CD4-positive, alpha-beta T cell (primary cell): ENCODE measurements around the gene SCG3. TPM values are rescaled to one million over a fixed set of nuclear protein-coding genes. Genes with fewer than 3 reads are reported as not detected.

Source experiments
- ATAC-seq: fragments of 200-7000 bp; cut with Tn5 transposase; one replicate; pipeline ENCODE4 v1.10.0; 2022; ENCODE audit warnings: mild to moderate bottlenecking; ENCODE audit not compliant: poor library complexity
- CTCF ChIA-PET: fragments of 350-600 bp; sonication (Branson Sonifier 250); formaldehyde crosslinking; loops from one replicate; lab custom pipeline; 2021; ENCODE audit warnings: antibody characterized with exemption, inconsistent platforms; lab: Charles Lee
- POLR2A ChIA-PET: fragments of 350-600 bp; sonication (Branson Sonifier 250); formaldehyde crosslinking; loops from one replicate; lab custom pipeline; 2021; ENCODE audit warnings: antibody characterized with exemption, inconsistent platforms; lab: Charles Lee
- DNase-seq, 14 experiments: peaks; one replicate each; pipeline ENCODE4 v3.0.0-alpha.2; 2013 to 2020; ENCODE audit warnings: mixed read lengths in 2 of 14
- H3K27ac ChIP-seq, 2 donors: one replicate each; pipeline versions ENCODE4 v1.5.1 to v1.7.0; 2013; ENCODE audit warnings: low read length in 2 of 2, low read depth in 1 of 2, mild to moderate bottlenecking in 1 of 2
- H3K27me3 ChIP-seq, 2 experiments: 1 replicate in 1 of 2; 2 replicates in 1 of 2; pipeline versions ENCODE4 v1.6.1 to v1.7.0; 2013; ENCODE audit warnings: low read length in 2 of 2, control low read depth in 1 of 2, mild to moderate bottlenecking in 1 of 2, moderate library complexity in 1 of 2; ENCODE audit not compliant: insufficient read depth in 2 of 2, control insufficient read depth in 1 of 2
- H3K36me3 ChIP-seq: one replicate; pipeline ENCODE4 v1.6.1; 2013; ENCODE audit warnings: low read length, control low read depth; ENCODE audit not compliant: insufficient read depth
- H3K4me1 ChIP-seq: one replicate; pipeline ENCODE4 v1.6.1; 2013; ENCODE audit warnings: low read length, control low read depth; ENCODE audit not compliant: insufficient read depth
- H3K4me3 ChIP-seq: one replicate; pipeline ENCODE4 v1.5.1; 2013; ENCODE audit warnings: mild to moderate bottlenecking, low read length, moderate library complexity
- H3K9me3 ChIP-seq, 2 experiments: 1 replicate in 1 of 2; 2 replicates in 1 of 2; pipeline versions ENCODE4 v1.6.1 to v1.7.0; 2013; ENCODE audit warnings: low read length in 2 of 2, mild to moderate bottlenecking in 2 of 2, control low read depth in 1 of 2, moderate library complexity in 1 of 2; ENCODE audit not compliant: control insufficient read depth in 1 of 2, insufficient read depth in 1 of 2
- H3K27ac Mint-ChIP-seq: one replicate; pipeline ENCODE4 v1.8.0; 2020; ENCODE audit warnings: mixed read lengths
- H3K27me3 Mint-ChIP-seq: one replicate; pipeline ENCODE4 v1.8.0; 2021; ENCODE audit warnings: mixed read lengths
- H3K36me3 Mint-ChIP-seq: one replicate; pipeline ENCODE4 v1.8.0; 2021; ENCODE audit warnings: low read depth, mixed read lengths
- H3K4me1 Mint-ChIP-seq: one replicate; pipeline ENCODE4 v1.8.0; 2021; ENCODE audit warnings: low read depth, mixed read lengths
- H3K4me3 Mint-ChIP-seq: one replicate; pipeline ENCODE4 v1.8.0; 2020; ENCODE audit warnings: mild to moderate bottlenecking, mixed read lengths
- H3K9me3 Mint-ChIP-seq: one replicate; pipeline ENCODE4 v1.8.0; 2020; ENCODE audit warnings: mixed read lengths
- CTCF ChIP-seq: fragments of 200-600 bp; IDR thresholded peaks from one replicate; pipeline ENCODE4 v1.8.0; 2022; ENCODE audit warnings: antibody characterized with exemption, mild to moderate bottlenecking
- intact Hi-C, 2 experiments: fragments of 100-400 bp; cut with DNase I in 1 of 2; cut with micrococcal nuclease in 1 of 2; formaldehyde crosslinking; loops; one replicate each; pipeline versions ENCODE4 v1.15.1 to v1.9.0; 2023 to 2025; cut with DNase I, micrococcal nuclease
- total RNA-seq, 174 experiments: library from RNA in 2 of 174; stranded (reverse) in 2 of 174; gene quantifications; one replicate each; pipeline ENCODE4 v1.2.3 and lab custom pipeline; 2021 to 2026

Gene SCG3
- total RNA-seq, 2 experiments from 2014 or later = not detected

- Mint-ChIP-seq H3K36me3 (no peaks in the 10 kb centered on the region), H3K27me3 (no peaks in the 10 kb centered on the region), H3K27ac (no peak overlapping the region), H3K4me3 (peak overlapping the region; percentile 88), H3K4me1 (peaks cover 51% of the 10 kb centered on the region), H3K9me3 (no peaks in the 10 kb centered on the region)
- Histone ChIP-seq H3K27me3 (no peaks in the 10 kb centered on the region), H3K4me1 (peaks cover 15% of the 10 kb centered on the region), H3K36me3 (no peaks in the 10 kb centered on the region), H3K4me3 (peak overlapping the region; percentile 63), H3K9me3 (no peaks in the 10 kb centered on the region), H3K27ac (no peak overlapping the region)
- ATAC-seq = peak; percentile 43
- peak in 3 of 14 experiments; percentile 21 to 42 (median 25) for DNase-seq
- intact Hi-C loops = loop anchor here (2.0 kb wide), 2 partner anchors 13 to 21 kb away; no protein-coding TSS in a partner anchor
- TF ChIP-seq CTCF = no peak
- ChIA-PET POLR2A (interaction anchor here (0.6 to 6.4 kb wide), 5 partner anchors 15 to 165 kb away, joined by 3 to 45 read pairs (median 4); partner anchors contain the start of genes LYSMD2, SCG3 and TMOD3), CTCF (interaction anchor here (0.9 to 1.3 kb wide), 2 partner anchors 24 to 102 kb away, joined by 3 to 6 read pairs; no protein-coding TSS in a partner anchor)
Observed at GRCh38 chr15:51751697-51752683, 70.7 kb downstream of the SCG3 start.

GRCh38 chr15:51752888-51753287 lies 71.6 kb downstream of the SCG3 start:
- intact Hi-C loops = loop anchor here in 1 of 2 experiments (2.0 kb wide), 1 partner anchor 14 kb away; no protein-coding TSS in a partner anchor
- TF ChIP-seq CTCF = no peak
- Histone ChIP-seq H3K27me3 (no peaks in the 10 kb centered on the region), H3K4me3 (no peak overlapping the region), H3K27ac (no peak overlapping the region), H3K36me3 (no peaks in the 10 kb centered on the region), H3K4me1 (peaks cover 15% of the 10 kb centered on the region), H3K9me3 (no peaks in the 10 kb centered on the region)
- DNase-seq (peak in 1 of 14 experiments; percentile 17), ATAC-seq (no peak)
- Mint-ChIP-seq H3K27me3 (no peaks in the 10 kb centered on the region), H3K36me3 (no peaks in the 10 kb centered on the region), H3K27ac (no peak overlapping the region), H3K4me1 (peaks cover 51% of the 10 kb centered on the region), H3K4me3 (peak overlapping the region; percentile 88), H3K9me3 (no peaks in the 10 kb centered on the region)
- ChIA-PET POLR2A (interaction anchor here (1.2 to 6.4 kb wide), 3 partner anchors 15 to 71 kb away, joined by 3 to 45 read pairs (median 10); partner anchors contain the start of genes LYSMD2 and SCG3), CTCF (interaction anchor here (0.7 to 1.1 kb wide), 2 partner anchors 54 to 96 kb away, joined by 3 read pairs; no protein-coding TSS in a partner anchor)

GRCh38 chr15:51754267-51754666 lies 73.0 kb downstream of the SCG3 start:
- intact Hi-C loops = no loop called here
- Histone ChIP-seq H3K27me3 (no peaks in the 10 kb centered on the region), H3K4me3 (no peak overlapping the region), H3K9me3 (no peaks in the 10 kb centered on the region), H3K4me1 (peaks cover 15% of the 10 kb centered on the region), H3K36me3 (no peaks in the 10 kb centered on the region), H3K27ac (no peak overlapping the region)
- no peaks in the 10 kb centered on the region for H3K9me3 Mint-ChIP-seq
- no peaks in the 10 kb centered on the region for H3K27me3 Mint-ChIP-seq
- no peak for TF ChIP-seq CTCF
- peaks cover 51% of the 10 kb centered on the region for H3K4me1 Mint-ChIP-seq
- CTCF ChIA-PET = interaction anchor here (5.5 kb wide), 1 partner anchor 22 kb away, joined by 26 read pairs; no protein-coding TSS in a partner anchor
- H3K4me3 Mint-ChIP-seq = peak overlapping the region; percentile 62
- DNase-seq = no peak
- H3K27ac Mint-ChIP-seq = no peak overlapping the region
- no peak for ATAC-seq
- POLR2A ChIA-PET = interaction anchor here (6.4 kb wide), 1 partner anchor 17 kb away, joined by 45 read pairs; the partner anchor contains the start of gene LYSMD2
- no peaks in the 10 kb centered on the region for H3K36me3 Mint-ChIP-seq
